Endothelial cell of umbilical vein (primary cell): Measurements from ENCODE around the gene RPL41. TPM values are rescaled to one million over a fixed set of nuclear protein-coding genes. Genes with fewer than 3 reads are reported as not detected.

Experiments
- BruUV-seq: library from RNA; stranded (reverse); fragments of 400-500 nt; replicated peaks from 2 replicates; lab custom pipeline; 2021; lab: Mats Ljungman, UMichigan
- CTCF ChIA-PET: fragments of 300-600, 350-600 bp; sonication (Branson Sonifier 250); formaldehyde crosslinking; loops from one replicate; lab custom pipeline; 2021; ENCODE audit warnings: antibody characterized with exemption, inconsistent platforms; lab: Charles Lee
- POLR2A ChIA-PET: fragments of 300-600, 350-600 bp; sonication (Branson Sonifier 250); formaldehyde crosslinking; loops from one replicate; lab custom pipeline; 2021; ENCODE audit warnings: antibody characterized with exemption, inconsistent platforms; lab: Charles Lee
- DNase-seq: peaks from one replicate; pipeline ENCODE4 v3.0.0-alpha.2; 2011; ENCODE audit warnings: low read depth, low spot score
- FAIRE-seq: peaks from 2 replicates; lab custom pipeline; 2011; peaks lifted over from hg19 to GRCh38; lab: Jason Lieb, UNC
- H2AFZ ChIP-seq: 2 replicates; pipeline ENCODE4 v1.6.0; 2012; ENCODE audit warnings: low read depth, low read length, control low read depth, inconsistent platforms
- H3K27ac ChIP-seq: 2 replicates; pipeline ENCODE4 v1.5.1; 2011; ENCODE audit warnings: low read depth, mild to moderate bottlenecking, control low read depth, low read length, moderate library complexity; ENCODE audit not compliant: insufficient read depth
- H3K27me3 ChIP-seq, 2 experiments: 2 replicates each; pipeline versions ENCODE4 v1.6.0 to v1.6.1; 2011; ENCODE audit warnings: low read length in 2 of 2, mixed read lengths in 1 of 2; ENCODE audit not compliant: control insufficient read depth in 2 of 2, insufficient read depth in 2 of 2
- H3K36me3 ChIP-seq, 2 experiments: 2 replicates in 1 of 2; 3 replicates in 1 of 2; pipeline ENCODE4 v1.5.1; 2011; ENCODE audit warnings: low read length in 2 of 2, mild to moderate bottlenecking in 1 of 2, moderate library complexity in 1 of 2; ENCODE audit not compliant: control insufficient read depth in 2 of 2, insufficient read depth in 2 of 2; ENCODE audit errors: extremely low read depth in 1 of 2
- H3K4me1 ChIP-seq: 3 replicates; pipeline ENCODE4 v1.5.1; 2011; ENCODE audit warnings: mild to moderate bottlenecking, low read length; ENCODE audit not compliant: control insufficient read depth, insufficient read depth; ENCODE audit errors: extremely low read depth
- H3K4me2 ChIP-seq: 2 replicates; pipeline ENCODE4 v1.6.1; 2011; ENCODE audit warnings: low read length, control low read depth, mixed read lengths; ENCODE audit not compliant: insufficient read depth
- H3K4me3 ChIP-seq, 3 experiments: fragments of 200-600 bp in 1 of 3; sonication (generic), shearing (Covaris generic) in 1 of 3; replicated peaks in 1 of 3; 2 replicates each; pipeline ENCODE4 v1.5.1; 2011 to 2016; ENCODE audit warnings: control low read depth in 3 of 3, low read length in 3 of 3, mild to moderate bottlenecking in 2 of 3, inconsistent platforms in 1 of 3, low read depth in 1 of 3, moderate library complexity in 1 of 3; ENCODE audit not compliant: insufficient read depth in 1 of 3
- H3K79me2 ChIP-seq: 2 replicates; pipeline ENCODE4 v1.6.0; 2012; ENCODE audit warnings: low read length, inconsistent platforms; ENCODE audit not compliant: control insufficient read depth, insufficient read depth
- H3K9ac ChIP-seq: replicated peaks from 2 replicates; pipeline ENCODE3; 2011; ENCODE audit warnings: low read length, control low read depth; ENCODE audit not compliant: insufficient read depth; ENCODE audit errors: extremely low read depth
- H3K9me1 ChIP-seq: replicated peaks from 3 replicates; pipeline ENCODE4 v1.6.0; 2011; ENCODE audit warnings: mild to moderate bottlenecking, low read length; ENCODE audit not compliant: control insufficient read depth, insufficient read depth; ENCODE audit errors: extremely low read depth
- H3K9me3 ChIP-seq: replicated peaks from 2 replicates; pipeline ENCODE4 v1.5.1; 2012; ENCODE audit warnings: low read length, inconsistent platforms; ENCODE audit not compliant: control insufficient read depth, insufficient read depth
- H4K20me1 ChIP-seq: replicated peaks from 2 replicates; pipeline ENCODE3; 2011; ENCODE audit warnings: mild to moderate bottlenecking, low read length; ENCODE audit not compliant: control insufficient read depth, insufficient read depth; ENCODE audit errors: extremely low read depth
- EZH2 ChIP-seq: IDR thresholded peaks from 2 replicates; pipeline ENCODE4 v1.6.1; 2012; ENCODE audit warnings: borderline replicate concordance, low read depth, mild to moderate bottlenecking, moderate library complexity, low read length, inconsistent platforms; ENCODE audit not compliant: severe bottlenecking
- FOS ChIP-seq: IDR thresholded peaks from 2 replicates; pipeline ENCODE4 v1.6.1; 2011; ENCODE audit warnings: mild to moderate bottlenecking, low read length, moderate library complexity, borderline replicate concordance; ENCODE audit not compliant: insufficient read depth
- GATA2 ChIP-seq: IDR thresholded peaks from 2 replicates; pipeline ENCODE4 v1.7.0; 2011; ENCODE audit warnings: low read depth, mild to moderate bottlenecking, moderate library complexity, mixed read lengths, low read length; ENCODE audit not compliant: insufficient read length, insufficient read depth
- JUN ChIP-seq: IDR thresholded peaks from 2 replicates; pipeline ENCODE4 v1.6.1; 2011; ENCODE audit warnings: borderline replicate concordance, low read depth; ENCODE audit not compliant: insufficient read length, insufficient read depth
- MAX ChIP-seq: IDR thresholded peaks from 2 replicates; pipeline ENCODE4 v1.6.1; 2011; ENCODE audit not compliant: insufficient read depth, insufficient read length
- MYC ChIP-seq: IDR thresholded peaks from one replicate; pipeline ENCODE4 v1.6.1; 2011; ENCODE audit warnings: mild to moderate bottlenecking, low read depth, low read length
- POLR2A ChIP-seq: IDR thresholded peaks from 2 replicates; pipeline ENCODE4 v1.6.1; 2012; ENCODE audit warnings: low read depth, mild to moderate bottlenecking, control low read depth, low read length
- POLR2AphosphoS5 ChIP-seq: IDR thresholded peaks from 2 replicates; pipeline ENCODE4 v1.6.1; 2012; ENCODE audit warnings: low read depth, mild to moderate bottlenecking, control low read depth, low read length, moderate library complexity; ENCODE audit not compliant: insufficient read depth
- dilution Hi-C: fragments of 300-500 bp; cut with MboI; formaldehyde crosslinking; loops from one replicate; pipeline ENCODE4 v1.15.0; 2019; ENCODE audit warnings: low sequenced_read_pairs; ENCODE audit not compliant: extremely low pct_ligation_motif_present
- intact Hi-C: fragments of 100-400 bp; cut with micrococcal nuclease; formaldehyde crosslinking; loops from one replicate; pipeline ENCODE4 v1.10.0; 2022
- polyA plus RNA-seq, 4 experiments: library from polyadenylated mRNA; depleted of rRNA in 3 of 4; stranded (reverse) in 3 of 4; unstranded in 1 of 4; fragments of >200 nt; gene quantifications; 2 replicates each; pipeline versions ENCODE4 v1.2.1 to v1.2.3, GENCODE V29; 2011 to 2012; ENCODE audit warnings: missing spikeins in 1 of 4
- total RNA-seq: library from RNA; stranded (reverse); gene quantifications from 2 replicates; pipeline ENCODE4 v1.2.3, GENCODE V29; 2021
- TF ChIP-seq, protein P1 (sequence below), 2 donors: IDR thresholded peaks; 1 replicate in 1 of 2; 2 replicates in 1 of 2; pipeline ENCODE4 v1.5.1; 2011; ENCODE audit warnings: low read length in 2 of 2, mild to moderate bottlenecking in 2 of 2, moderate library complexity in 2 of 2, control low read depth in 1 of 2, inconsistent platforms in 1 of 2, low read depth in 1 of 2; ENCODE audit not compliant: insufficient read depth in 1 of 2; ENCODE audit errors: extremely low read depth in 1 of 2

Gene RPL41
- total and polyA plus RNA-seq, 2 donors (not counting 3 experiments of a cell fraction or from before 2014, with no cell fraction given) = 3,212 to 9,990 TPM

- Histone ChIP-seq H3K4me3 (no peak overlapping the region), H3K4me2 (no peak overlapping the region), H3K27me3 (no peaks in the 10 kb centered on the region), H3K9ac (no peak overlapping the region), H3K36me3 (peaks cover 26% of the 10 kb centered on the region in 2 experiments), H3K27ac (no peak overlapping the region), H2AFZ (no peak overlapping the region), H3K4me1 (peaks cover 12% of the 10 kb centered on the region), H3K9me1 (no peaks in the 10 kb centered on the region), H3K9me3 (no peaks in the 10 kb centered on the region), H3K79me2 (peaks cover 24% of the 10 kb centered on the region), H4K20me1 (no peaks in the 10 kb centered on the region)
- FAIRE-seq (no peak), DNase-seq (no peak)
- dilution Hi-C loops = no loop called here
- BruUV-seq = no TSS peak
- ChIA-PET CTCF (interaction anchor here (0.7 kb wide), 1 partner anchor 372 kb away, joined by 3 read pairs; no protein-coding TSS in a partner anchor), POLR2A (interaction anchor here (0.6 kb wide), 2 partner anchors 86 to 324 kb away, joined by 3 read pairs; no protein-coding TSS in a partner anchor)
- TF ChIP-seq POLR2AphosphoS5 = no peak
- TF ChIP-seq FOS = no peak
- intact Hi-C loops = no loop called here
These were observed 5.9 kb upstream of the RPL41 start for GRCh38 chr12:56110571-56110970.

DNA sequence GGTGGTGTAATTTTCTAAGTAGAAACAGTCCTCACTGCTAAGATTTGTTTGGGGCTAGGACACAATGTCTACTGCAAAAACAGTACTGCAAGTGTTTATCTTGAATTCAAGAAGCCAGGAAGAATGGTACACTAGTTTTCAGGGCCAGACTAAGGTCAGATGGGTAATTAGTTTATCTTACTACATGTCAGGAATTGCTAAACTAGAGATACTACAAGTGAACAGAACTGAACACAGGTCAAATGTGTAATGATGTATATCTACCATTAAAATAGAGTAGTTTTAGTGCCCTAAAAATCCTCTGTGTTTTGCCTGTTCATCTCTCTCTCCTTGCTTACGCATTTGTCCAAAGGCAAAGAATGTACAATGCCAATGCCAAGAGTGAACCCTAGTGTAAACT, 2.3 kb upstream of the RPL41 start:
- DNase-seq = no peak
- ChIA-PET CTCF (interaction anchor here (1.1 to 1.2 kb wide), 2 partner anchors 10 to 35 kb away, joined by 3 read pairs; partner anchors contain the start of gene PA2G4), POLR2A (no interaction called here)
- Histone ChIP-seq H3K9me1 (no peaks in the 10 kb centered on the region), H3K4me3 (no peak overlapping the region), H3K9ac (no peak overlapping the region), H3K27me3 (no peaks in the 10 kb centered on the region), H4K20me1 (no peaks in the 10 kb centered on the region), H3K4me1 (peaks cover 11% of the 10 kb centered on the region), H3K27ac (no peak overlapping the region), H3K9me3 (no peaks in the 10 kb centered on the region), H3K4me2 (no peak overlapping the region), H3K36me3 (peaks cover 17 to 19% of the 10 kb centered on the region in 2 experiments), H3K79me2 (peaks cover 15% of the 10 kb centered on the region), H2AFZ (no peak overlapping the region)
- dilution Hi-C loops (no loop called here), intact Hi-C loops (no loop called here)
- no peak for FAIRE-seq
- BruUV-seq = no TSS peak
- TF ChIP-seq, protein P1, sequence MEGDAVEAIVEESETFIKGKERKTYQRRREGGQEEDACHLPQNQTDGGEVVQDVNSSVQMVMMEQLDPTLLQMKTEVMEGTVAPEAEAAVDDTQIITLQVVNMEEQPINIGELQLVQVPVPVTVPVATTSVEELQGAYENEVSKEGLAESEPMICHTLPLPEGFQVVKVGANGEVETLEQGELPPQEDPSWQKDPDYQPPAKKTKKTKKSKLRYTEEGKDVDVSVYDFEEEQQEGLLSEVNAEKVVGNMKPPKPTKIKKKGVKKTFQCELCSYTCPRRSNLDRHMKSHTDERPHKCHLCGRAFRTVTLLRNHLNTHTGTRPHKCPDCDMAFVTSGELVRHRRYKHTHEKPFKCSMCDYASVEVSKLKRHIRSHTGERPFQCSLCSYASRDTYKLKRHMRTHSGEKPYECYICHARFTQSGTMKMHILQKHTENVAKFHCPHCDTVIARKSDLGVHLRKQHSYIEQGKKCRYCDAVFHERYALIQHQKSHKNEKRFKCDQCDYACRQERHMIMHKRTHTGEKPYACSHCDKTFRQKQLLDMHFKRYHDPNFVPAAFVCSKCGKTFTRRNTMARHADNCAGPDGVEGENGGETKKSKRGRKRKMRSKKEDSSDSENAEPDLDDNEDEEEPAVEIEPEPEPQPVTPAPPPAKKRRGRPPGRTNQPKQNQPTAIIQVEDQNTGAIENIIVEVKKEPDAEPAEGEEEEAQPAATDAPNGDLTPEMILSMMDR (IDR thresholded peaks at IDR 0.05; ENCODE audit: extremely low read depth in 1 of 2, insufficient read depth in 1 of 2, low read depth in 1 of 2, low read length in 2 of 2) = no peak
- no peak for TF ChIP-seq POLR2AphosphoS5
- no peak for TF ChIP-seq POLR2A
- no peak for TF ChIP-seq FOS
- no peak for TF ChIP-seq GATA2
- no peak for TF ChIP-seq JUN
- TF ChIP-seq MYC = no peak
- no peak for TF ChIP-seq MAX
- TF ChIP-seq EZH2 = no peak
